ENCODE measurements around the gene PCBD1.

DNA sequence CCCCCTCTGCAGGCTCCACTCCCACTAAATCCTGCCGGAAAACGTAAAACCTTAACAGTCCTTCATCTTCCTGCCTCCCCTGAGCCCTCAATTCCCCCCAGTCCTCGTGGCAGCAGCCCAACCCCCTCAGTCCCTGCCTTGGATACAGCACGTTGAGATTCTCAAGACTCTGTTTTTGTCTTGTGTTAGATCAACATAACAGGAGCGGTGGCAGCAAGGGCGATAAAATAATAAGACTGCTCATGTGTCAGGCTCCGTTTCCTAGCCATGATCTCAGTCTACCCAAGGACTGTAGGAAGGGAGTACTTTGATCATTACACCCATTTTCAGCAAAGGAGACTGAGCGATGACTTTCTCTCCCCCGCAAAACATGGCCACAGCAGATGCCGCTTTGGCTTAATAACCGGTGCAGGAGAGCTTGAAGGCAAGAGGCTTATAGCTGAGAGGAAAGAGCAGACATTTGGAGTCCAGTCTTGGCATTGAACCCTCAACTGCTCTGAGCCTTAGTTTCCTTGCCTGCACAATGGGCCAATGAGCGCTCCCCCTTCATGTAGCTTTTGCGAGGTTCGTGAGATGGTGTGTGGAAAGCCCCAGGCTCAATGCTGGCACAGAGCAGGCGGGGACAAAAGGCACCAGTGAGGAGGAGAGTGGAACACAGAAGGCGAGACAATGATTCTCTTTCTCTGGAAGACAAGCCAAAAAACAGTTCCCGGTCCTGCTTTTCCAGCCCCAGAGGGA lies 42.1 kb upstream of the PCBD1 start:
- TF ChIP-seq RAD21 (IDR thresholded peaks at IDR 0.05; ENCODE audit: low read depth) = no peak
- TF ChIP-seq EP300 (IDR thresholded peaks at IDR 0.05; ENCODE audit: borderline replicate concordance) = no peak
- TF ChIP-seq, protein P1, sequence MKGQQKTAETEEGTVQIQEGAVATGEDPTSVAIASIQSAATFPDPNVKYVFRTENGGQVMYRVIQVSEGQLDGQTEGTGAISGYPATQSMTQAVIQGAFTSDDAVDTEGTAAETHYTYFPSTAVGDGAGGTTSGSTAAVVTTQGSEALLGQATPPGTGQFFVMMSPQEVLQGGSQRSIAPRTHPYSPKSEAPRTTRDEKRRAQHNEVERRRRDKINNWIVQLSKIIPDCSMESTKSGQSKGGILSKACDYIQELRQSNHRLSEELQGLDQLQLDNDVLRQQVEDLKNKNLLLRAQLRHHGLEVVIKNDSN (IDR thresholded peaks at IDR 0.05) = no peak
- no peak for TF ChIP-seq TAF1 (IDR thresholded peaks at IDR 0.05; ENCODE audit: low read depth)
- TF ChIP-seq MAX (IDR thresholded peaks at IDR 0.05) = no peak
- no peak for TF ChIP-seq NFIC (IDR thresholded peaks at IDR 0.05)
- no peak for TF ChIP-seq EGR1 (IDR thresholded peaks at IDR 0.05)
